ENCODE measurements around the gene CCDC93.
"Not testable (repeated sequence)": the region's sequence is repeated elsewhere in the genome, so short reads cannot be mapped to it uniquely, and the experiment has no call there.

CCDC93 gene

DNA sequence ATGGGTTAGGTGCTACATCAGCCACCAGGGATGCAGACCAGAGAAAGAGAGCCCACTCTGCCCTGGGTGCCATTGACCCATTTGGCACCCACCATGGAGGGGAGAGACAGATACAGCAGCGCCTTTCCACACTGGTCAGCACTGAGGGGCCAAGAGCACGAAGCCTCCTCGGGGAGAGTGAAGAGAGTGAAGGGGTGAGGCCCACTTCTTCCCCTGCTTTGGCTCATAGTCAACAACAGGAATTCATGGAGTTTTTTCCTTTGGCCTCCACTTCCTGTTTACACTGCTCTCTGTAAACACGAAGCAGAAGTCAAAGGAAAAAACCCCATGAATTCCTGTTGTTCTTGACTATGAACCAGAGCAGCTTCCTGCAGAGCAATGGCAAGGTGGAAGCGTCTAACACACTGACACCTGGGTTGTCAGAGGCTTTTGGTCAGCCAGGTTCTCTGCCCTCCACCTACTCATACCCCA is 80.0 kb downstream of the CCDC93 start:
- no peak overlapping the region for H3K4me3 ChIP-seq (replicated peaks; ENCODE audit: low read depth, low read length)
- TF ChIP-seq CTCF (IDR thresholded peaks at IDR 0.05; ENCODE audit: low read depth, low read length, missing control alignments): no peak
- DNase-seq (ENCODE audit: extremely low read depth, low read depth): no peak

- H3K4me3 ChIP-seq (replicated peaks; ENCODE audit: low read depth, low read length): no peak overlapping the region
- DNase-seq (ENCODE audit: extremely low read depth, low read depth): no peak
- TF ChIP-seq CTCF (IDR thresholded peaks at IDR 0.05; ENCODE audit: low read depth, low read length, missing control alignments): no peak
Measured at GRCh38 chr2:117931978-117932377, 81.9 kb downstream of the CCDC93 start.

DNA sequence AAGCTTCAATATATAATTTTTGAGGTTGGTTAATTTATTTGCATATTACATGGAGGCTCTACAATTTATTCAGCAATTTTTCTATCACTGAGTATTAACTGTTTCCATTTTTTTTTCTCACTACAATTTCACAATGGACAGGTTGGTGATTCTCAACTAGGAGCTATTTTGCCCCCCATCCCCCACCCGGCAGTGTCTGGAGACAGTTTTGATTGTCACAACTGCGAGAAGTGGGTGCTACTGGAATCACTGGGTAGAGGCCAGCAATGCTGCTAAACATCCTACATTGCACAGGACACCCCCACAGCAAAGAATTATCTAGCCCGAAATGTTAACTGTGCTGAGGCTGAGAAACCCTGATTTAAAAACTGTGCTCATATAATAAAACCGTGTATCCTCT is 82.6 kb downstream of the CCDC93 start:
- TF ChIP-seq CTCF (IDR thresholded peaks at IDR 0.05; ENCODE audit: low read depth, low read length, missing control alignments): no peak
- no peak overlapping the region for H3K4me3 ChIP-seq (replicated peaks; ENCODE audit: low read depth, low read length)
- DNase-seq (ENCODE audit: extremely low read depth, low read depth): no peak

- DNase-seq (ENCODE audit: extremely low read depth, low read depth): no peak
- H3K4me3 ChIP-seq (replicated peaks; ENCODE audit: low read depth, low read length): no peak overlapping the region
- no peak for TF ChIP-seq CTCF (IDR thresholded peaks at IDR 0.05; ENCODE audit: low read depth, low read length, missing control alignments)
Measured at GRCh38 chr2:117930775-117931174, 83.1 kb downstream of the CCDC93 start.

GRCh38 chr2:117923471-117923870 is 90.4 kb downstream of the CCDC93 start:
- not testable (repeated sequence) for DNase-seq (ENCODE audit: extremely low read depth, low read depth); H3K4me3 ChIP-seq (replicated peaks; ENCODE audit: low read depth, low read length)

GRCh38 chr2:117921520-117921919 is 92.3 kb downstream of the CCDC93 start:
- H3K4me3 ChIP-seq (replicated peaks; ENCODE audit: low read depth, low read length): no peak overlapping the region
- no peak for TF ChIP-seq CTCF (IDR thresholded peaks at IDR 0.05; ENCODE audit: low read depth, low read length, missing control alignments)
- DNase-seq (ENCODE audit: extremely low read depth, low read depth): no peak

DNA sequence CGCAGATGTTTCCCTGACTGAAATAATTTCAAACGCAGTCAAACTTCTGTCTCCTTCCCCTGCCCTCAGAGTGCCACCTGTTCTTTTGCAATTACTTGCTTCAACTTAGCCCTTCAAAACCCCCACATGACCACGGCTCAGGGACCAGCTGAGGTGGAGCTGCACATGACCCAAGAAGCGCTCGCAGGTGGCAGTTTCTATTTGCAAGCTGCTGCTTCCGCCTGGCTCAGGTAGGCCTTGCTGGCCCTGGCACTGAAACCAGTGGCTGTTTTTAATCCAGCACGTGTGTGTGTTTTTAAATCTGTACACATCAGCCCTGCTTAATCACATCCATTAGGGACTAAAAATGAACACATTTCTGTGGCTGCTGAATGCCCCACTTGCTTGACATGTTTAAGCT is 95.3 kb downstream of the CCDC93 start:
- H3K4me3 ChIP-seq (replicated peaks; ENCODE audit: low read depth, low read length): no peak overlapping the region
- TF ChIP-seq CTCF (IDR thresholded peaks at IDR 0.05; ENCODE audit: low read depth, low read length, missing control alignments): no peak
- DNase-seq (ENCODE audit: extremely low read depth, low read depth): no peak

All from HFF-Myc (cell line).